ENCODE results near the gene TMPRSS4. TPM values are rescaled to one million over a fixed set of nuclear protein-coding genes. Genes with fewer than 3 reads are reported as not detected.

TMPRSS4 gene
- total RNA-seq, 1 donor from 2014 or later = not detected

- Mint-ChIP-seq H3K4me3 (ENCODE audit: unreplicated experiment) (no peak overlapping the region), H3K9me3 (ENCODE audit: unreplicated experiment) (peaks cover 2% of the 10 kb centered on the region), H3K36me3 (ENCODE audit: unreplicated experiment) (no peaks in the 10 kb centered on the region), H3K27me3 (ENCODE audit: unreplicated experiment) (peaks cover 3% of the 10 kb centered on the region), H3K27ac (ENCODE audit: unreplicated experiment) (no peak overlapping the region), H3K4me1 (ENCODE audit: low read depth, unreplicated experiment) (peaks cover 7% of the 10 kb centered on the region)
- TF ChIP-seq, protein P1, sequence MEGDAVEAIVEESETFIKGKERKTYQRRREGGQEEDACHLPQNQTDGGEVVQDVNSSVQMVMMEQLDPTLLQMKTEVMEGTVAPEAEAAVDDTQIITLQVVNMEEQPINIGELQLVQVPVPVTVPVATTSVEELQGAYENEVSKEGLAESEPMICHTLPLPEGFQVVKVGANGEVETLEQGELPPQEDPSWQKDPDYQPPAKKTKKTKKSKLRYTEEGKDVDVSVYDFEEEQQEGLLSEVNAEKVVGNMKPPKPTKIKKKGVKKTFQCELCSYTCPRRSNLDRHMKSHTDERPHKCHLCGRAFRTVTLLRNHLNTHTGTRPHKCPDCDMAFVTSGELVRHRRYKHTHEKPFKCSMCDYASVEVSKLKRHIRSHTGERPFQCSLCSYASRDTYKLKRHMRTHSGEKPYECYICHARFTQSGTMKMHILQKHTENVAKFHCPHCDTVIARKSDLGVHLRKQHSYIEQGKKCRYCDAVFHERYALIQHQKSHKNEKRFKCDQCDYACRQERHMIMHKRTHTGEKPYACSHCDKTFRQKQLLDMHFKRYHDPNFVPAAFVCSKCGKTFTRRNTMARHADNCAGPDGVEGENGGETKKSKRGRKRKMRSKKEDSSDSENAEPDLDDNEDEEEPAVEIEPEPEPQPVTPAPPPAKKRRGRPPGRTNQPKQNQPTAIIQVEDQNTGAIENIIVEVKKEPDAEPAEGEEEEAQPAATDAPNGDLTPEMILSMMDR (IDR thresholded peaks at IDR 0.05; ENCODE audit: partially characterized antibody, unreplicated experiment) = no peak
- DNase-seq = no peak
Observed at GRCh38 chr11:118073554-118073953, 3.3 kb upstream of the TMPRSS4 start.

- H3K9me3 Mint-ChIP-seq (ENCODE audit: unreplicated experiment) = peaks cover 2% of the 10 kb centered on the region
- no peak for DNase-seq
- peaks cover 3% of the 10 kb centered on the region for H3K27me3 Mint-ChIP-seq (ENCODE audit: unreplicated experiment)
- TF ChIP-seq, protein P1 (IDR thresholded peaks at IDR 0.05; ENCODE audit: partially characterized antibody, unreplicated experiment) = no peak
- H3K36me3 Mint-ChIP-seq (ENCODE audit: unreplicated experiment) = no peaks in the 10 kb centered on the region
- no peak overlapping the region for H3K4me3 Mint-ChIP-seq (ENCODE audit: unreplicated experiment)
- peaks cover 10% of the 10 kb centered on the region for H3K4me1 Mint-ChIP-seq (ENCODE audit: low read depth, unreplicated experiment)
- H3K27ac Mint-ChIP-seq (ENCODE audit: unreplicated experiment) = no peak overlapping the region
Observed at GRCh38 chr11:118074091-118074685, 2.7 kb upstream of the TMPRSS4 start.

GRCh38 chr11:118074785-118075184 lies 2.1 kb upstream of the TMPRSS4 start:
- Mint-ChIP-seq H3K36me3 (ENCODE audit: unreplicated experiment) (no peaks in the 10 kb centered on the region), H3K27ac (ENCODE audit: unreplicated experiment) (no peak overlapping the region), H3K27me3 (ENCODE audit: unreplicated experiment) (peaks cover 3% of the 10 kb centered on the region), H3K4me1 (ENCODE audit: low read depth, unreplicated experiment) (peaks cover 10% of the 10 kb centered on the region), H3K4me3 (ENCODE audit: unreplicated experiment) (no peak overlapping the region), H3K9me3 (ENCODE audit: unreplicated experiment) (peaks cover 2% of the 10 kb centered on the region)
- TF ChIP-seq, protein P1 (IDR thresholded peaks at IDR 0.05; ENCODE audit: partially characterized antibody, unreplicated experiment) = no peak
- no peak for DNase-seq

DNA sequence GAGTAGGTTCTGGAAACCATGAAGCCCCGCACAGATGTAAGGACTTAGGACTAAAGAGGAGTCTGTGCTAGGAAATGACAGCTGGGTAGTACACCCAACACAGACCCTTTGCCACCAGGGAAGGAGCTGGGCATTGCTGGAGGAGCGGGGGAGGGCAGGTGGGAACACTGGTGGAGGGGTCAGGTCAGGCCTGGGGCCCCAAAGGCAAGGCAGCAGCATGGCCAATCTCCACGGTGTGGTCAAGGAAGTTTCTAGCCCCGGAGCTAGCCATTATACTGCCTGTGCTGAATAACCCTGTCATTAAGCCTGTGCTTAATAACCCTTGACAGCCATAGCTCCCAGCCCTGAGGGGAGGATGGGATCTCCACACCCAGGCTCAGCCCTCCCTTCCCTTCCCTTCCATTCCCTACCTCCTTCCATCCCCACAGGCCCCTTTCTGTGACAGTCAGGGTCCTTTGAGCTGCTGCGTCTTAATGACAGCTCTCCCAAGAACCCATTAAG lies 2.1 kb downstream of the TMPRSS4 start:
- Mint-ChIP-seq H3K36me3 (ENCODE audit: unreplicated experiment) (no peaks in the 10 kb centered on the region), H3K9me3 (ENCODE audit: unreplicated experiment) (peaks cover 2% of the 10 kb centered on the region), H3K4me3 (ENCODE audit: unreplicated experiment) (no peak overlapping the region)

DNA sequence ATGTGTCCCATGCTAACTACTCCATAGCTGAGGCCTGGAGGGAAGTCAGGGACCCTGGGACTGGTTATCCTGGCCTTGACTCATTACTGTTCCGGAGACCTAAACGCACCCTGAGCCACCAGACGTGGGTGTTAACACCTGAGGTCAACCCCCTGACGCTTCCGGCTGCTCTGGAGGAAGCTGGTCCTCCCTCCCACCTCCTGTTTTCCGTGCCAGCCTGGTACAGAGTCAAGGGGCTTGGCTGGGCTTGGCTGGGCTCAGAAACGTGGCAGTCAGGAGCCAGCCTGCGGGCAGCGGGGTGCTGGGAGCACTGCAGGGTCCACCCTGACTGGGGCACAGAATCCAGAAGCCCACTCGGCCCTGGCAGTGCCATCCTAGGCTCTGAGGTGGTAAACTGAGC lies 2.6 kb downstream of the TMPRSS4 start:
- Mint-ChIP-seq H3K4me3 (ENCODE audit: unreplicated experiment) (no peak overlapping the region), H3K9me3 (ENCODE audit: unreplicated experiment) (peaks cover 2% of the 10 kb centered on the region), H3K36me3 (ENCODE audit: unreplicated experiment) (no peaks in the 10 kb centered on the region), H3K27me3 (ENCODE audit: unreplicated experiment) (peaks cover 1% of the 10 kb centered on the region), H3K4me1 (ENCODE audit: low read depth, unreplicated experiment) (peaks cover 25% of the 10 kb centered on the region), H3K27ac (ENCODE audit: unreplicated experiment) (no peak overlapping the region)
- TF ChIP-seq, protein P1 (IDR thresholded peaks at IDR 0.05; ENCODE audit: partially characterized antibody, unreplicated experiment) = no peak
- no peak for DNase-seq

More for the DNA sequence above, 2.1 kb downstream of the TMPRSS4 start:
- H3K4me1 Mint-ChIP-seq (ENCODE audit: low read depth, unreplicated experiment) = peaks cover 25% of the 10 kb centered on the region
- H3K27ac Mint-ChIP-seq (ENCODE audit: unreplicated experiment) = no peak overlapping the region
- peaks cover 1% of the 10 kb centered on the region for H3K27me3 Mint-ChIP-seq (ENCODE audit: unreplicated experiment)
- TF ChIP-seq, protein P1 (IDR thresholded peaks at IDR 0.05; ENCODE audit: partially characterized antibody, unreplicated experiment) = no peak
- DNase-seq = no peak
